Measurements from ENCODE around the gene RGS1. TPM values are rescaled to one million over a fixed set of nuclear protein-coding genes. Genes with fewer than 3 reads are reported as not detected.

RGS1 gene
- total and polyA plus RNA-seq, 2 experiments from 2014 or later, result not detected

GRCh38 chr1:192568063-192568462, 7.5 kb upstream of the RGS1 start:
- H3K9me3 Mint-ChIP-seq, result no peaks in the 10 kb centered on the region; the same call in 2 of the 3 replicates
- no peaks in the 10 kb centered on the region for H3F3A ChIP-seq (replicated peaks; ENCODE audit: low read depth)
- no peak overlapping the region for H3K27ac Mint-ChIP-seq
- H3K27me3 ChIP-seq (ENCODE audit: insufficient read depth), result no peaks in the 10 kb centered on the region
- H3K4me3 ChIP-seq, result no peak overlapping the region
- H3K4me2 ChIP-seq, result no peak overlapping the region
- H3K36me3 Mint-ChIP-seq (ENCODE audit: low read depth), result no peaks in the 10 kb centered on the region
- no peak overlapping the region for H2AFZ ChIP-seq
- H3K27me3 Mint-ChIP-seq (ENCODE audit: insufficient read depth, low read depth, poor library complexity), result peaks cover 2% of the 10 kb centered on the region
- H3K9me2 ChIP-seq (ENCODE audit: insufficient read depth), result no peaks in the 10 kb centered on the region; the same call in 1 of the 2 replicates
- H4K20me1 ChIP-seq (replicated peaks; ENCODE audit: insufficient read depth), result no peaks in the 10 kb centered on the region
- DNase-seq (ENCODE audit: low spot score), result no peak
- no peak for TF ChIP-seq POLR2AphosphoS5 (IDR thresholded peaks at IDR 0.05; ENCODE audit: low read depth)
- no peak for TF ChIP-seq STAT1 (IDR thresholded peaks at IDR 0.05; ENCODE audit: unreplicated experiment)
- TF ChIP-seq EZH2 (IDR thresholded peaks at IDR 0.05; ENCODE audit: low read depth, unreplicated experiment), result no peak
- TF ChIP-seq ETS1 (IDR thresholded peaks at IDR 0.05), result no peak
- no peak for TF ChIP-seq NANOG (IDR thresholded peaks at IDR 0.05; ENCODE audit: borderline replicate concordance)
- TF ChIP-seq ZNF114 (CRISPR knock-in tag; IDR thresholded peaks at IDR 0.05), result no peak
- no peak for TF ChIP-seq ZNF331 (CRISPR knock-in tag; IDR thresholded peaks at IDR 0.05; ENCODE audit: low read depth)
- no peak for TF ChIP-seq CTCF (conservative IDR thresholded peaks at IDR 0.05; ENCODE audit: low read depth in 2 of 2)
- no peak for TF ChIP-seq EZH2phosphoT487 (IDR thresholded peaks at IDR 0.05; ENCODE audit: unreplicated experiment)
- no peak for TF ChIP-seq CREB1 (CRISPR knock-in tag; IDR thresholded peaks at IDR 0.05; ENCODE audit: low read depth)
- TF ChIP-seq REST (IDR thresholded peaks at IDR 0.05; ENCODE audit: unreplicated experiment), result no peak
- no peak for TF ChIP-seq ZNF462 (CRISPR knock-in tag; IDR thresholded peaks at IDR 0.05)
- no peak for TF ChIP-seq JUNB (IDR thresholded peaks at IDR 0.05; ENCODE audit: unreplicated experiment)
- H3K4me3 Mint-ChIP-seq, result no peak overlapping the region
- H3K4me1 Mint-ChIP-seq, result peaks cover 6% of the 10 kb centered on the region; the same call in 2 of the 3 replicates
- no peak for ATAC-seq
- no peaks in the 10 kb centered on the region for H3K4me1 ChIP-seq (ENCODE audit: insufficient read depth)
- no peaks in the 10 kb centered on the region for H3K79me2 ChIP-seq (replicated peaks; ENCODE audit: insufficient read depth)
- no peaks in the 10 kb centered on the region for H3K36me3 ChIP-seq (ENCODE audit: insufficient read depth)
- no peak overlapping the region for H3K27ac ChIP-seq (ENCODE audit: low read depth)
